Measurements from ENCODE around the gene EIF3B. TPM values are rescaled to one million over a fixed set of nuclear protein-coding genes. Genes with fewer than 3 reads are reported as not detected.

EIF3B gene
- total RNA-seq, 1 experiment from 2014 or later = 290 TPM

DNA sequence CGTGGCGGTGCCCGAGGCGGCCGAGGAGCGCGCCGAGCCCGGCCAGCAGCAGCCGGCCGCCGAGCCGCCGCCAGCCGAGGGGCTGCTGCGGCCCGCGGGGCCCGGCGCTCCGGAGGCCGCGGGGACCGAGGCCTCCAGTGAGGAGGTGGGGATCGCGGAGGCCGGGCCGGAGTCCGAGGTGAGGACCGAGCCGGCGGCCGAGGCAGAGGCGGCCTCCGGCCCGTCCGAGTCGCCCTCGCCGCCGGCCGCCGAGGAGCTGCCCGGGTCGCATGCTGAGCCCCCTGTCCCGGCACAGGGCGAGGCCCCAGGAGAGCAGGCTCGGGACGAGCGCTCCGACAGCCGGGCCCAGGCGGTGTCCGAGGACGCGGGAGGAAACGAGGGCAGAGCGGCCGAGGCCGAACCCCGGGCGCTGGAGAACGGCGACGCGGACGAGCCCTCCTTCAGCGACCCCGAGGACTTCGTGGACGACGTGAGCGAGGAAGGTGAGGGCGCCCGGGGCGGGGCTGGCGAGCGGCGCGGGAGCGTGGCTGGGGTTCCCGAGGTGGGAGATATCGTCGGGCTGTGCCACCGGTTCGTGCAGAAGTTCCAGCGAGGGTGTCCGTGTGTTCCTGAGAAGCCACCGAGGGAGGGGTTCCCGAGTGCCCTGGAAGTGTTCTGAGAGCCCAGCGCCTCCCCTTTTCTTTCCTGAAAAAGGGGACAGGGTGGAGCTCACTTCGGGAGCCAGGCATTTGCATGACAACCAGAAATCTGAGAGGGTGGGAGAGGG lies 495 bp downstream of the EIF3B start:
- Mint-ChIP-seq H3K36me3 (ENCODE audit: insufficient read depth, unreplicated experiment) (peaks cover 42% of the 10 kb centered on the region), H3K4me1 (ENCODE audit: insufficient read depth, unreplicated experiment) (peaks cover 16% of the 10 kb centered on the region), H3K27ac (ENCODE audit: low read depth, unreplicated experiment) (peak overlapping the region; percentile 100), H3K4me3 (ENCODE audit: unreplicated experiment) (peak overlapping the region; percentile 91), H3K9me3 (ENCODE audit: unreplicated experiment) (no peaks in the 10 kb centered on the region), H3K27me3 (ENCODE audit: insufficient read depth, unreplicated experiment) (no peaks in the 10 kb centered on the region)
- POLR2A ChIA-PET = interaction anchor here (0.6 to 3.5 kb wide), 20 partner anchors 15 to 823 kb away, joined by 3 to 14 read pairs (median 4); partner anchors contain the start of genes CHST12, MAD1L1, MRM2 and NUDT1
- no TSS peak for BruUV-seq (replicated peaks)
- TF ChIP-seq, protein P1, sequence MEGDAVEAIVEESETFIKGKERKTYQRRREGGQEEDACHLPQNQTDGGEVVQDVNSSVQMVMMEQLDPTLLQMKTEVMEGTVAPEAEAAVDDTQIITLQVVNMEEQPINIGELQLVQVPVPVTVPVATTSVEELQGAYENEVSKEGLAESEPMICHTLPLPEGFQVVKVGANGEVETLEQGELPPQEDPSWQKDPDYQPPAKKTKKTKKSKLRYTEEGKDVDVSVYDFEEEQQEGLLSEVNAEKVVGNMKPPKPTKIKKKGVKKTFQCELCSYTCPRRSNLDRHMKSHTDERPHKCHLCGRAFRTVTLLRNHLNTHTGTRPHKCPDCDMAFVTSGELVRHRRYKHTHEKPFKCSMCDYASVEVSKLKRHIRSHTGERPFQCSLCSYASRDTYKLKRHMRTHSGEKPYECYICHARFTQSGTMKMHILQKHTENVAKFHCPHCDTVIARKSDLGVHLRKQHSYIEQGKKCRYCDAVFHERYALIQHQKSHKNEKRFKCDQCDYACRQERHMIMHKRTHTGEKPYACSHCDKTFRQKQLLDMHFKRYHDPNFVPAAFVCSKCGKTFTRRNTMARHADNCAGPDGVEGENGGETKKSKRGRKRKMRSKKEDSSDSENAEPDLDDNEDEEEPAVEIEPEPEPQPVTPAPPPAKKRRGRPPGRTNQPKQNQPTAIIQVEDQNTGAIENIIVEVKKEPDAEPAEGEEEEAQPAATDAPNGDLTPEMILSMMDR (IDR thresholded peaks at IDR 0.05; ENCODE audit: unreplicated experiment) = no peak
- DNase-seq (ENCODE audit: unreplicated experiment) = peak; percentile 30
- intact Hi-C loops (cut with micrococcal nuclease) = no loop called here
- CTCF ChIA-PET = interaction anchor here (1.0 kb wide), 1 partner anchor 851 kb away, joined by 4 read pairs; the partner anchor contains the start of gene INTS1

GRCh38 chr7:2355705-2356008 lies 1.0 kb downstream of the EIF3B start:
- intact Hi-C loops (cut with micrococcal nuclease) = no loop called here
- CTCF ChIA-PET = interaction anchor here (0.6 kb wide), 1 partner anchor 113 kb away, joined by 3 read pairs; no protein-coding TSS in a partner anchor
- H3K4me3 Mint-ChIP-seq (ENCODE audit: unreplicated experiment) = peak overlapping the region; percentile 91
- H3K9me3 Mint-ChIP-seq (ENCODE audit: unreplicated experiment) = no peaks in the 10 kb centered on the region
- H3K27me3 Mint-ChIP-seq (ENCODE audit: insufficient read depth, unreplicated experiment) = no peaks in the 10 kb centered on the region
- peaks cover 47% of the 10 kb centered on the region for H3K36me3 Mint-ChIP-seq (ENCODE audit: insufficient read depth, unreplicated experiment)
- peaks cover 21% of the 10 kb centered on the region for H3K4me1 Mint-ChIP-seq (ENCODE audit: insufficient read depth, unreplicated experiment)
- BruUV-seq (replicated peaks) = no TSS peak
- TF ChIP-seq, protein P1 (IDR thresholded peaks at IDR 0.05; ENCODE audit: unreplicated experiment) = no peak
- DNase-seq (ENCODE audit: unreplicated experiment) = no peak
- H3K27ac Mint-ChIP-seq (ENCODE audit: low read depth, unreplicated experiment) = peak overlapping the region; percentile 100
- POLR2A ChIA-PET = interaction anchor here (0.6 to 3.5 kb wide), 14 partner anchors 15 to 823 kb away, joined by 3 to 14 read pairs (median 3); partner anchors contain the start of genes CHST12, MRM2, NUDT1 and TMEM184A

GRCh38 chr7:2357165-2357564 lies 2.5 kb downstream of the EIF3B start:
- ChIA-PET CTCF (no interaction called here), POLR2A (interaction anchor here (0.7 to 1.0 kb wide), 3 partner anchors 10 to 148 kb away, joined by 3 to 7 read pairs (median 3); no protein-coding TSS in a partner anchor)
- Mint-ChIP-seq H3K9me3 (ENCODE audit: unreplicated experiment) (no peaks in the 10 kb centered on the region), H3K36me3 (ENCODE audit: insufficient read depth, unreplicated experiment) (peaks cover 62% of the 10 kb centered on the region), H3K4me3 (ENCODE audit: unreplicated experiment) (peak overlapping the region; percentile 91), H3K27me3 (ENCODE audit: insufficient read depth, unreplicated experiment) (no peaks in the 10 kb centered on the region), H3K27ac (ENCODE audit: low read depth, unreplicated experiment) (no peak overlapping the region), H3K4me1 (ENCODE audit: insufficient read depth, unreplicated experiment) (peaks cover 23% of the 10 kb centered on the region)
- TF ChIP-seq, protein P1 (IDR thresholded peaks at IDR 0.05; ENCODE audit: unreplicated experiment) = no peak
- peak; percentile 54 for DNase-seq (ENCODE audit: unreplicated experiment)
- intact Hi-C loops (cut with micrococcal nuclease) = no loop called here
- BruUV-seq (replicated peaks) = no TSS peak

- CTCF ChIA-PET = no interaction called here
- no TSS peak for BruUV-seq (replicated peaks)
- POLR2A ChIA-PET = interaction anchor here (0.7 to 1.0 kb wide), 3 partner anchors 9 to 148 kb away, joined by 3 to 7 read pairs (median 3); no protein-coding TSS in a partner anchor
- Mint-ChIP-seq H3K4me3 (ENCODE audit: unreplicated experiment) (peak overlapping the region; percentile 91), H3K9me3 (ENCODE audit: unreplicated experiment) (no peaks in the 10 kb centered on the region), H3K27ac (ENCODE audit: low read depth, unreplicated experiment) (no peak overlapping the region), H3K36me3 (ENCODE audit: insufficient read depth, unreplicated experiment) (peaks cover 66% of the 10 kb centered on the region), H3K27me3 (ENCODE audit: insufficient read depth, unreplicated experiment) (no peaks in the 10 kb centered on the region), H3K4me1 (ENCODE audit: insufficient read depth, unreplicated experiment) (peaks cover 23% of the 10 kb centered on the region)
- TF ChIP-seq, protein P1 (IDR thresholded peaks at IDR 0.05; ENCODE audit: unreplicated experiment) = no peak
- intact Hi-C loops (cut with micrococcal nuclease) = no loop called here
- DNase-seq (ENCODE audit: unreplicated experiment) = no peak
Measured at GRCh38 chr7:2357571-2357970, 2.9 kb downstream of the EIF3B start.

Data from MCF 10A (cell line).